GM12892 (cell line): ENCODE results near the gene BMPR1A.

Source experiments
- POLR2A ChIP-seq: IDR thresholded peaks from 2 replicates; pipeline ENCODE4 v1.6.1; 2011; ENCODE audit warnings: low read depth, low read length, control low read depth
- POLR2AphosphoS5 ChIP-seq: IDR thresholded peaks from 2 replicates; pipeline ENCODE4 v1.6.1; 2011; ENCODE audit warnings: low read depth, low read length, control low read depth

GRCh38 chr10:86964847-86965190 is 208.4 kb downstream of the BMPR1A start:
- TF ChIP-seq POLR2A (no peak), POLR2AphosphoS5 (no peak)
